SK-N-SH (cell line): ENCODE results near the gene IPO8.
"Not testable (repeated sequence)": the region's sequence is repeated elsewhere in the genome, so short reads cannot be mapped to it uniquely, and the experiment has no call there.

ENCODE experiments used
- NRF1 ChIP-seq: IDR thresholded peaks from 2 replicates; pipeline ENCODE4 v1.6.1; 2012; ENCODE audit warnings: low read depth, mild to moderate bottlenecking, low read length
- TEAD4 ChIP-seq: IDR thresholded peaks from 2 replicates; pipeline ENCODE4 v1.4.0; 2012; ENCODE audit warnings: mild to moderate bottlenecking, borderline replicate concordance; ENCODE audit not compliant: insufficient read depth
- TF ChIP-seq, protein P1 (sequence below): fragments of 200-600 bp; sonication (generic); IDR thresholded peaks from 2 replicates; pipeline ENCODE4 v1.6.1; 2017; ENCODE audit warnings: antibody characterized with exemption, mild to moderate bottlenecking, moderate library complexity
- TF ChIP-seq, protein P2 (sequence below): IDR thresholded peaks from 2 replicates; pipeline ENCODE4 v1.6.1; 2012; ENCODE audit warnings: mild to moderate bottlenecking, low read depth, low read length, moderate library complexity
- TF ChIP-seq, protein P3 (sequence below): IDR thresholded peaks from 2 replicates; pipeline ENCODE4 v1.4.0; 2012; ENCODE audit warnings: low read depth

DNA sequence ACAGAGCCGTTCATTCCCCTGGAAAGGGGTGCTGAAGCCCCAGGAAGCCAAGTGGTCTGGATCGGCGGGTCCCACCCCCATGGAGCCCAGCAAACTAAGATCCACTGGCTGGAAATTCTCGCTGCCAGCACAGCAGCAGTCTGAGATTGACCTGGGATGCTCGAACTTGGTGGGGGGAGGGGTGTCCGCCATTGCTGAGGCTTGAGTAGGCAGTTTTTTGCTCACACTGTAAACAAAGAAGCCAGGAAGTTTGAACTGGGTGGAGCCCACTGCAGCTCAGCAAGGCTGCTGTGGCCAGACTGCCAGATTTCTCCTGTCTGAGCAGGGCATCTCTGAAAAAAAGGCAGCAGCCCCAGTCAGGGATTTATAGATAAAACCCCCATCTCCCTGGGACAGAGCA is 91.4 kb downstream of the IPO8 start:
- TF ChIP-seq, protein P1, sequence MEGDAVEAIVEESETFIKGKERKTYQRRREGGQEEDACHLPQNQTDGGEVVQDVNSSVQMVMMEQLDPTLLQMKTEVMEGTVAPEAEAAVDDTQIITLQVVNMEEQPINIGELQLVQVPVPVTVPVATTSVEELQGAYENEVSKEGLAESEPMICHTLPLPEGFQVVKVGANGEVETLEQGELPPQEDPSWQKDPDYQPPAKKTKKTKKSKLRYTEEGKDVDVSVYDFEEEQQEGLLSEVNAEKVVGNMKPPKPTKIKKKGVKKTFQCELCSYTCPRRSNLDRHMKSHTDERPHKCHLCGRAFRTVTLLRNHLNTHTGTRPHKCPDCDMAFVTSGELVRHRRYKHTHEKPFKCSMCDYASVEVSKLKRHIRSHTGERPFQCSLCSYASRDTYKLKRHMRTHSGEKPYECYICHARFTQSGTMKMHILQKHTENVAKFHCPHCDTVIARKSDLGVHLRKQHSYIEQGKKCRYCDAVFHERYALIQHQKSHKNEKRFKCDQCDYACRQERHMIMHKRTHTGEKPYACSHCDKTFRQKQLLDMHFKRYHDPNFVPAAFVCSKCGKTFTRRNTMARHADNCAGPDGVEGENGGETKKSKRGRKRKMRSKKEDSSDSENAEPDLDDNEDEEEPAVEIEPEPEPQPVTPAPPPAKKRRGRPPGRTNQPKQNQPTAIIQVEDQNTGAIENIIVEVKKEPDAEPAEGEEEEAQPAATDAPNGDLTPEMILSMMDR: not testable (repeated sequence)
- TF ChIP-seq, protein P2, sequence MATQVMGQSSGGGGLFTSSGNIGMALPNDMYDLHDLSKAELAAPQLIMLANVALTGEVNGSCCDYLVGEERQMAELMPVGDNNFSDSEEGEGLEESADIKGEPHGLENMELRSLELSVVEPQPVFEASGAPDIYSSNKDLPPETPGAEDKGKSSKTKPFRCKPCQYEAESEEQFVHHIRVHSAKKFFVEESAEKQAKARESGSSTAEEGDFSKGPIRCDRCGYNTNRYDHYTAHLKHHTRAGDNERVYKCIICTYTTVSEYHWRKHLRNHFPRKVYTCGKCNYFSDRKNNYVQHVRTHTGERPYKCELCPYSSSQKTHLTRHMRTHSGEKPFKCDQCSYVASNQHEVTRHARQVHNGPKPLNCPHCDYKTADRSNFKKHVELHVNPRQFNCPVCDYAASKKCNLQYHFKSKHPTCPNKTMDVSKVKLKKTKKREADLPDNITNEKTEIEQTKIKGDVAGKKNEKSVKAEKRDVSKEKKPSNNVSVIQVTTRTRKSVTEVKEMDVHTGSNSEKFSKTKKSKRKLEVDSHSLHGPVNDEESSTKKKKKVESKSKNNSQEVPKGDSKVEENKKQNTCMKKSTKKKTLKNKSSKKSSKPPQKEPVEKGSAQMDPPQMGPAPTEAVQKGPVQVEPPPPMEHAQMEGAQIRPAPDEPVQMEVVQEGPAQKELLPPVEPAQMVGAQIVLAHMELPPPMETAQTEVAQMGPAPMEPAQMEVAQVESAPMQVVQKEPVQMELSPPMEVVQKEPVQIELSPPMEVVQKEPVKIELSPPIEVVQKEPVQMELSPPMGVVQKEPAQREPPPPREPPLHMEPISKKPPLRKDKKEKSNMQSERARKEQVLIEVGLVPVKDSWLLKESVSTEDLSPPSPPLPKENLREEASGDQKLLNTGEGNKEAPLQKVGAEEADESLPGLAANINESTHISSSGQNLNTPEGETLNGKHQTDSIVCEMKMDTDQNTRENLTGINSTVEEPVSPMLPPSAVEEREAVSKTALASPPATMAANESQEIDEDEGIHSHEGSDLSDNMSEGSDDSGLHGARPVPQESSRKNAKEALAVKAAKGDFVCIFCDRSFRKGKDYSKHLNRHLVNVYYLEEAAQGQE: not testable (repeated sequence)
- TF ChIP-seq, protein P3, sequence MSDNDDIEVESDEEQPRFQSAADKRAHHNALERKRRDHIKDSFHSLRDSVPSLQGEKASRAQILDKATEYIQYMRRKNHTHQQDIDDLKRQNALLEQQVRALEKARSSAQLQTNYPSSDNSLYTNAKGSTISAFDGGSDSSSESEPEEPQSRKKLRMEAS: not testable (repeated sequence)
- not testable (repeated sequence) for TF ChIP-seq TEAD4, NRF1
